SK-N-SH treated with all-trans-retinoic acid at 6 μM for 48 hours (cell line): ENCODE measurements around the gene PYY.

Source experiments
- ATAC-seq: fragments of 200-7000 bp; cut with Tn5 transposase; 3 replicates; pipeline ENCODE4 v1.9.1; 2020; ENCODE audit warnings: mild to moderate bottlenecking, moderate library complexity
- ARNTL ChIP-seq: fragments of 450-650 bp; formaldehyde crosslinking; IDR thresholded peaks from 2 replicates; pipeline ENCODE4 v1.5.0; 2020; ENCODE audit warnings: low read depth, mild to moderate bottlenecking, moderate library complexity, borderline replicate concordance
- BACH2 ChIP-seq: fragments of 250-450 bp; sonication (Bioruptor Pico); IDR thresholded peaks from 2 replicates; pipeline ENCODE4 v1.9.0; 2021; ENCODE audit warnings: mild to moderate bottlenecking, borderline replicate concordance
- CSDC2 ChIP-seq: fragments of 250-450 bp; sonication (Bioruptor Pico); IDR thresholded peaks from 2 replicates; pipeline ENCODE4 v1.5.0; 2020; ENCODE audit warnings: mild to moderate bottlenecking, moderate library complexity
- ESRRG ChIP-seq: fragments of 250-450 bp; sonication (Bioruptor Pico); IDR thresholded peaks from 2 replicates; pipeline ENCODE4 v1.6.1; 2021; ENCODE audit warnings: mild to moderate bottlenecking
- GLIS3 ChIP-seq: fragments of 250-450 bp; sonication (Bioruptor Pico); IDR thresholded peaks from 2 replicates; pipeline ENCODE4 v1.5.0; 2020; ENCODE audit warnings: mild to moderate bottlenecking, moderate library complexity
- ISL1 ChIP-seq: fragments of 250-450 bp; sonication (Bioruptor Pico); IDR thresholded peaks from 2 replicates; pipeline ENCODE4 v2.1.2; 2022; ENCODE audit warnings: mild to moderate bottlenecking, moderate library complexity
- OSR1 ChIP-seq: fragments of 250-450 bp; sonication (Bioruptor Pico); IDR thresholded peaks from 2 replicates; pipeline ENCODE4 v1.8.0; 2022; ENCODE audit warnings: moderate library complexity, mild to moderate bottlenecking, inconsistent platforms
- PPARA ChIP-seq: fragments of 250-450 bp; sonication (Bioruptor Pico); IDR thresholded peaks from 2 replicates; pipeline ENCODE4 v1.5.0; 2020; ENCODE audit warnings: mild to moderate bottlenecking, borderline replicate concordance
- RARB ChIP-seq: fragments of 250-450 bp; sonication (Bioruptor Pico); IDR thresholded peaks from 2 replicates; pipeline ENCODE4 v1.8.0; 2021; ENCODE audit warnings: mild to moderate bottlenecking, moderate library complexity
- SNAI2 ChIP-seq: fragments of 250-450 bp; sonication (Bioruptor Pico); IDR thresholded peaks from 2 replicates; pipeline ENCODE4 v1.5.0; 2020; ENCODE audit warnings: mild to moderate bottlenecking, moderate library complexity
- TOX ChIP-seq: fragments of 250-450 bp; sonication (Bioruptor Pico); IDR thresholded peaks from 2 replicates; pipeline ENCODE4 v1.8.0; 2021; ENCODE audit warnings: mild to moderate bottlenecking, moderate library complexity, borderline replicate concordance
- ZC3H10 ChIP-seq: fragments of 250-450 bp; sonication (Bioruptor Pico); IDR thresholded peaks from 2 replicates; pipeline ENCODE4 v1.5.1; 2021; ENCODE audit warnings: mild to moderate bottlenecking, moderate library complexity
- ZFP3 ChIP-seq: fragments of 250-450 bp; sonication (Bioruptor Pico); IDR thresholded peaks from 2 replicates; pipeline ENCODE4 v1.5.0; 2020; ENCODE audit warnings: mild to moderate bottlenecking, moderate library complexity
- ZFP30 ChIP-seq: fragments of 450-650 bp; formaldehyde crosslinking; IDR thresholded peaks from 2 replicates; pipeline ENCODE4 v1.5.0; 2022; ENCODE audit warnings: mild to moderate bottlenecking, moderate library complexity
- ZNF565 ChIP-seq: fragments of 450-650 bp; formaldehyde crosslinking; conservative IDR thresholded peaks from 2 replicates; pipeline ENCODE4 v1.5.0; 2020; ENCODE audit warnings: low read depth, mild to moderate bottlenecking, moderate library complexity
- ZNF70 ChIP-seq: fragments of 450-650 bp; formaldehyde crosslinking; IDR thresholded peaks from 2 replicates; pipeline ENCODE4 v1.5.0; 2020; ENCODE audit warnings: mild to moderate bottlenecking, moderate library complexity
- ZNF8 ChIP-seq: fragments of 450-650 bp; formaldehyde crosslinking; IDR thresholded peaks from 2 replicates; pipeline ENCODE4 v1.5.0; 2020; ENCODE audit warnings: mild to moderate bottlenecking, moderate library complexity
- TF ChIP-seq, protein P1 (sequence below): fragments of 250-450 bp; sonication (Bioruptor Pico); IDR thresholded peaks from 2 replicates; pipeline ENCODE4 v1.5.0; 2020; ENCODE audit warnings: mild to moderate bottlenecking, moderate library complexity
- TF ChIP-seq, protein P2 (sequence below): fragments of 250-450 bp; sonication (Bioruptor Pico); IDR thresholded peaks from 2 replicates; pipeline ENCODE4 v1.5.1; 2020; ENCODE audit warnings: low read depth, mild to moderate bottlenecking, moderate library complexity
- TF ChIP-seq, protein P3 (sequence below): fragments of 250-450 bp; sonication (Bioruptor Pico); IDR thresholded peaks from 2 replicates; pipeline ENCODE4 v1.8.0; 2020; ENCODE audit warnings: mild to moderate bottlenecking, moderate library complexity, borderline replicate concordance
- TF ChIP-seq, protein P4 (sequence below): fragments of 250-450 bp; sonication (Bioruptor Pico); IDR thresholded peaks from 2 replicates; pipeline ENCODE4 v1.5.1; 2021; ENCODE audit warnings: mild to moderate bottlenecking, moderate library complexity

Gene PYY

DNA sequence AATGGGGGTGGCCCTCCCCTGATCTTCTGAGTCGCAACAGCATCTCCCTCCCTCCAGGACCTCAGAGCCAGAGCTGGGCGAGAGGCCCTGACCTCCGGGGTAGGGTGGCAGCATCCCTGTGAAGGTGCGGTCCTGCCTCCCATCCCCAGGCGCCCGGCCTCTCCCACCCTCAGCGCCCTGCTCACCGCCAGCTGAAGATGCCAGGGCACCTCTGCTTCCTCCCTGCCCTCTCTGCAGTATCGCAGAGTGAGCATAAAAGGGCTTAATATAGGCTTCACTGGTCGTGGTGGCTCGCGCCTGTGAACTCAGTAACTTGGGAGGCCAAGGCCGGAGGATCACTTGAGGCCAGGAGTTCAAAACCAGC lies 35.7 kb downstream of the PYY start:
- ATAC-seq = no peak
- TF ChIP-seq ZFP3 (CRISPR knock-in tag) (no peak), RARB (CRISPR knock-in tag) (no peak), SNAI2 (CRISPR knock-in tag) (no peak), ISL1 (CRISPR knock-in tag) (no peak), ARNTL (CRISPR knock-in tag) (no peak), ZNF565 (CRISPR knock-in tag) (no peak), GLIS3 (CRISPR knock-in tag) (no peak), ZC3H10 (CRISPR knock-in tag) (no peak), PPARA (CRISPR knock-in tag) (no peak), ESRRG (CRISPR knock-in tag) (no peak), CSDC2 (no peak), BACH2 (CRISPR knock-in tag) (no peak), TOX (CRISPR knock-in tag) (no peak), OSR1 (CRISPR knock-in tag) (no peak), ZNF70 (CRISPR knock-in tag) (no peak), ZFP30 (no peak)
- TF ChIP-seq, protein P1, sequence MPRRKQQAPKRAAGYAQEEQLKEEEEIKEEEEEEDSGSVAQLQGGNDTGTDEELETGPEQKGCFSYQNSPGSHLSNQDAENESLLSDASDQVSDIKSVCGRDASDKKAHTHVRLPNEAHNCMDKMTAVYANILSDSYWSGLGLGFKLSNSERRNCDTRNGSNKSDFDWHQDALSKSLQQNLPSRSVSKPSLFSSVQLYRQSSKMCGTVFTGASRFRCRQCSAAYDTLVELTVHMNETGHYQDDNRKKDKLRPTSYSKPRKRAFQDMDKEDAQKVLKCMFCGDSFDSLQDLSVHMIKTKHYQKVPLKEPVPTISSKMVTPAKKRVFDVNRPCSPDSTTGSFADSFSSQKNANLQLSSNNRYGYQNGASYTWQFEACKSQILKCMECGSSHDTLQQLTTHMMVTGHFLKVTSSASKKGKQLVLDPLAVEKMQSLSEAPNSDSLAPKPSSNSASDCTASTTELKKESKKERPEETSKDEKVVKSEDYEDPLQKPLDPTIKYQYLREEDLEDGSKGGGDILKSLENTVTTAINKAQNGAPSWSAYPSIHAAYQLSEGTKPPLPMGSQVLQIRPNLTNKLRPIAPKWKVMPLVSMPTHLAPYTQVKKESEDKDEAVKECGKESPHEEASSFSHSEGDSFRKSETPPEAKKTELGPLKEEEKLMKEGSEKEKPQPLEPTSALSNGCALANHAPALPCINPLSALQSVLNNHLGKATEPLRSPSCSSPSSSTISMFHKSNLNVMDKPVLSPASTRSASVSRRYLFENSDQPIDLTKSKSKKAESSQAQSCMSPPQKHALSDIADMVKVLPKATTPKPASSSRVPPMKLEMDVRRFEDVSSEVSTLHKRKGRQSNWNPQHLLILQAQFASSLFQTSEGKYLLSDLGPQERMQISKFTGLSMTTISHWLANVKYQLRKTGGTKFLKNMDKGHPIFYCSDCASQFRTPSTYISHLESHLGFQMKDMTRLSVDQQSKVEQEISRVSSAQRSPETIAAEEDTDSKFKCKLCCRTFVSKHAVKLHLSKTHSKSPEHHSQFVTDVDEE (CRISPR knock-in tag) = no peak
- TF ChIP-seq, protein P2, sequence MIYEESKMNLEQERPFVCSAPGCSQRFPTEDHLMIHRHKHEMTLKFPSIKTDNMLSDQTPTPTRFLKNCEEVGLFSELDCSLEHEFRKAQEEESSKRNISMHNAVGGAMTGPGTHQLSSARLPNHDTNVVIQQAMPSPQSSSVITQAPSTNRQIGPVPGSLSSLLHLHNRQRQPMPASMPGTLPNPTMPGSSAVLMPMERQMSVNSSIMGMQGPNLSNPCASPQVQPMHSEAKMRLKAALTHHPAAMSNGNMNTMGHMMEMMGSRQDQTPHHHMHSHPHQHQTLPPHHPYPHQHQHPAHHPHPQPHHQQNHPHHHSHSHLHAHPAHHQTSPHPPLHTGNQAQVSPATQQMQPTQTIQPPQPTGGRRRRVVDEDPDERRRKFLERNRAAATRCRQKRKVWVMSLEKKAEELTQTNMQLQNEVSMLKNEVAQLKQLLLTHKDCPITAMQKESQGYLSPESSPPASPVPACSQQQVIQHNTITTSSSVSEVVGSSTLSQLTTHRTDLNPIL (CRISPR knock-in tag) = no peak
- TF ChIP-seq, protein P3, sequence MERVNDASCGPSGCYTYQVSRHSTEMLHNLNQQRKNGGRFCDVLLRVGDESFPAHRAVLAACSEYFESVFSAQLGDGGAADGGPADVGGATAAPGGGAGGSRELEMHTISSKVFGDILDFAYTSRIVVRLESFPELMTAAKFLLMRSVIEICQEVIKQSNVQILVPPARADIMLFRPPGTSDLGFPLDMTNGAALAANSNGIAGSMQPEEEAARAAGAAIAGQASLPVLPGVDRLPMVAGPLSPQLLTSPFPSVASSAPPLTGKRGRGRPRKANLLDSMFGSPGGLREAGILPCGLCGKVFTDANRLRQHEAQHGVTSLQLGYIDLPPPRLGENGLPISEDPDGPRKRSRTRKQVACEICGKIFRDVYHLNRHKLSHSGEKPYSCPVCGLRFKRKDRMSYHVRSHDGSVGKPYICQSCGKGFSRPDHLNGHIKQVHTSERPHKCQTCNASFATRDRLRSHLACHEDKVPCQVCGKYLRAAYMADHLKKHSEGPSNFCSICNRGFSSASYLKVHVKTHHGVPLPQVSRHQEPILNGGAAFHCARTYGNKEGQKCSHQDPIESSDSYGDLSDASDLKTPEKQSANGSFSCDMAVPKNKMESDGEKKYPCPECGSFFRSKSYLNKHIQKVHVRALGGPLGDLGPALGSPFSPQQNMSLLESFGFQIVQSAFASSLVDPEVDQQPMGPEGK = no peak
- TF ChIP-seq, protein P4, sequence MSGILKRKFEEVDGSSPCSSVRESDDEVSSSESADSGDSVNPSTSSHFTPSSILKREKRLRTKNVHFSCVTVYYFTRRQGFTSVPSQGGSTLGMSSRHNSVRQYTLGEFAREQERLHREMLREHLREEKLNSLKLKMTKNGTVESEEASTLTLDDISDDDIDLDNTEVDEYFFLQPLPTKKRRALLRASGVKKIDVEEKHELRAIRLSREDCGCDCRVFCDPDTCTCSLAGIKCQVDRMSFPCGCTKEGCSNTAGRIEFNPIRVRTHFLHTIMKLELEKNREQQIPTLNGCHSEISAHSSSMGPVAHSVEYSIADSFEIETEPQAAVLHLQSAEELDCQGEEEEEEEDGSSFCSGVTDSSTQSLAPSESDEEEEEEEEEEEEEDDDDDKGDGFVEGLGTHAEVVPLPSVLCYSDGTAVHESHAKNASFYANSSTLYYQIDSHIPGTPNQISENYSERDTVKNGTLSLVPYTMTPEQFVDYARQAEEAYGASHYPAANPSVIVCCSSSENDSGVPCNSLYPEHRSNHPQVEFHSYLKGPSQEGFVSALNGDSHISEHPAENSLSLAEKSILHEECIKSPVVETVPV (CRISPR knock-in tag) = no peak

DNA sequence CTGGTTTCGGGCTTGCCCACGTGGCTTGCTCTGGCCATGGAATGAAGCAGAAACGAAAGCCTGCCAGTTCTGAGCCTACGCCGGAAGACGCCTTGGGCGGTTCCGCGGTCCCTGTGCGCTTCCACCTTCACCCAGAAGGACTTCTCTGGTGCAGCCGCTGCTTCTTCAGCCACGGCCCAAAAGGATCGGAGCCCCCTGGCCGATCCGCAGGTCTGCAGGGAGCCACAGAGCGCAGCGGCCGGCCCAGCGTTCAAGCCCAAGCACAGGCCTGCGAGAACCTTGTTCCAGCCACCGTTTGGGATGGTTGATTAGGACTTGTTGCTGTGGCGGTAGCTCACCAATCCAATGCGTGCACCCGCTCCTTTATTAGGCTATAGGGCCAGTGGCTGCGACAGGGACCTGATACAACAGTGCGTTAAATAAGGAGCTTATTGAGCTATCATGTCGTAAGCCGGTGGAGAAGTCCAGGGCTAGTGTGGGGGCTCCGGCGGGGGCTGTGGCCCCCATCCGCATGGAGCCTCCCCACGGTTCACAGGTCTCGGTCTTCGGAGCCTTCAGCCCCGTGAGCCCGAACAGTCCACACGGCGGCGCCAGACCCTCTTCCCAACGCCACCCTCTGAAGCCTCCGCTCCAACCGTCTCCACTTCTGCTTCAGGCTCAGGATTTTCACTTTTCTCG lies 36.3 kb downstream of the PYY start:
- TF ChIP-seq ZNF8 (CRISPR knock-in tag) (no peak), ZNF70 (CRISPR knock-in tag) (no peak)
- ATAC-seq = no peak

DNA sequence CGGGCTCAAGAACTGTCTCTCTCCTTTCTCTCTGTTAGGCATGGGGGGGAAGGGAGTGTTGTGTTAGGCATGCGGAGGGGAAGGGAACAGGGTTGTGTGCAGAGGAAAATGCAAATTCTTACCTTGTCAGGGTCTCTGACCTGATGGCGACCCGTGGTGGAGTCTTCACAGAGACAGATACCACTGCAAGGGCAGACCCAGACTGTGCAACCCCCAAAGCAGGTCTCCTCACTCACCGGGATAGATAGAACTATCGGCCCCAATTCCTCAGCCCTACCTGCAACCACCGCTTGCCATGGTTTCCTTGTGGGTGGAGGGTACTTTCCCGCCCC lies 36.8 kb downstream of the PYY start:
- no peak for ATAC-seq
- TF ChIP-seq BACH2 (CRISPR knock-in tag) (no peak), ZNF70 (CRISPR knock-in tag) (no peak), ZFP3 (CRISPR knock-in tag) (no peak), ZNF565 (CRISPR knock-in tag) (no peak), ZC3H10 (CRISPR knock-in tag) (no peak), ISL1 (CRISPR knock-in tag) (no peak), PPARA (CRISPR knock-in tag) (no peak), OSR1 (CRISPR knock-in tag) (no peak)
- TF ChIP-seq, protein P3 = no peak
- TF ChIP-seq, protein P2 (CRISPR knock-in tag) = no peak
- TF ChIP-seq, all 23 proteins: peak for 0
